ENCODE results near the gene SETD1A.

Gene SETD1A

GRCh38 chr16:30983898-30984610, 26.5 kb downstream of the SETD1A start:
- no peak for DNase-seq

GRCh38 chr16:30984669-30985400, 27.3 kb downstream of the SETD1A start, which contains the start of gene HSD3B7:
Gene HSD3B7 (plus strand): TSS chr16:30985207. CDS start chr16:30985659, 452 bp downstream.
- DNase-seq, result peak; percentile 74

GRCh38 chr16:30985401-30986128, 28.0 kb downstream of the SETD1A start:
- peak; percentile 72 for DNase-seq

GRCh38 chr16:30986129-30986991, 28.8 kb downstream of the SETD1A start:
- DNase-seq, result no peak

- DNase-seq, result no peak
These were observed 30.1 kb downstream of the SETD1A start for GRCh38 chr16:30987581-30988190.

GRCh38 chr16:30989469-30990047, 32.0 kb downstream of the SETD1A start:
- no peak for DNase-seq

GRCh38 chr16:30990105-30990504, 32.6 kb downstream of the SETD1A start:
- DNase-seq, result no peak

- no peak for DNase-seq
These were observed 33.5 kb downstream of the SETD1A start for GRCh38 chr16:30991052-30991451.

- DNase-seq, result no peak
These were observed 34.8 kb downstream of the SETD1A start for GRCh38 chr16:30992276-30992780.

- no peak for DNase-seq
These were observed 35.6 kb downstream of the SETD1A start for GRCh38 chr16:30992931-30993816.

- DNase-seq, result no peak
These were observed 38.4 kb downstream of the SETD1A start for GRCh38 chr16:30995927-30996323.

GRCh38 chr16:30996324-30996984, 38.9 kb downstream of the SETD1A start:
- no peak for DNase-seq

GRCh38 chr16:30996985-30997724, 39.6 kb downstream of the SETD1A start:
- DNase-seq, result peak; percentile 48

GRCh38 chr16:30997725-30998711, 40.5 kb downstream of the SETD1A start:
- no peak for DNase-seq

- DNase-seq, result no peak
These were observed 41.6 kb downstream of the SETD1A start for GRCh38 chr16:30998852-30999761.

GRCh38 chr16:31000671-31001382, 43.3 kb downstream of the SETD1A start:
- DNase-seq, result no peak
